ENCODE measurements around the gene UBALD1.

UBALD1 gene

DNA sequence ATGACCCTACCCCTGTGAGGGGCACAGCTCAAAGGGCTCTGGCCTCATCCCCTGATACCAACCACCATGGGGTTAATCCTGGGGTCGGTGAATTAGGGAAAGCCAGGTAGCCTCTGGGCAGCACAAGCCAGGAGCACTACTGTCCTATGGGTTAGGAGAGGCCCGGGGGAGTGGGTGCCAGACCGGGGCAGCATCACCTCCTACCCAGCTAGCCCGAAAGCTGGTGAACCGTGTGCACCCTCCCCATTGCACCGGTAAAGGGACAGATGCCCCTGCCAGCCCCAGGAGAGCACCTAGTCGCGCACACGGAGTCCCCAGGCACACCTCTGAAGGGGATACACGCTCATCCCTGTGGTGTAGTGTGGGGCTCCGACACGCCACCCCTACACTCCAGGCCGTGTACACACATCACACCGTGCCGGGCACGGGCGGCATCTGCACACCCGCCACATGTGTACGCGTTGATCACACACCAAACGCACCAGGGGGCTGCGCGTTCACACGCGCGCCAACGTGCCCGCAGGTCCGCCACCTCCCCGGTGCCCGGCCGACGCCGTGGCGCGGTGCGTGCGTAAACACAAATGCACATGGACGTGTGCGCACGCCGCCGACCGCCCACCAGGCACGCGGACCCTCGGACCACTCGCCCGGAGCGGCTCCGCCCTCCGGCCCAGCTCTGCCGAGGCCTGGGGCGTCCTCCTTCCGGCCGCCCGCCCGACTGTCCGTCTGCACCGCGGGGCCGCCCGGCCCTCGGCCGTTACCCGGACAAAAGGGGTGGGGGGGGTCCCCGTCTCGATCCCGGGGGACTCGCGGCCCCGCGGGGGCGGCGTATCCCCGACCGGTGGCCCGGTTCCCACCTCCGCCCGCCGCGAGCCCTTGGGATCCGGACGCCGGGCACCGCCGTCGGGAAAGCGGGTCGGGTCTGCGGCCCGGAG lies 785 bp downstream of the UBALD1 start:
- no peak for DNase-seq

DNA sequence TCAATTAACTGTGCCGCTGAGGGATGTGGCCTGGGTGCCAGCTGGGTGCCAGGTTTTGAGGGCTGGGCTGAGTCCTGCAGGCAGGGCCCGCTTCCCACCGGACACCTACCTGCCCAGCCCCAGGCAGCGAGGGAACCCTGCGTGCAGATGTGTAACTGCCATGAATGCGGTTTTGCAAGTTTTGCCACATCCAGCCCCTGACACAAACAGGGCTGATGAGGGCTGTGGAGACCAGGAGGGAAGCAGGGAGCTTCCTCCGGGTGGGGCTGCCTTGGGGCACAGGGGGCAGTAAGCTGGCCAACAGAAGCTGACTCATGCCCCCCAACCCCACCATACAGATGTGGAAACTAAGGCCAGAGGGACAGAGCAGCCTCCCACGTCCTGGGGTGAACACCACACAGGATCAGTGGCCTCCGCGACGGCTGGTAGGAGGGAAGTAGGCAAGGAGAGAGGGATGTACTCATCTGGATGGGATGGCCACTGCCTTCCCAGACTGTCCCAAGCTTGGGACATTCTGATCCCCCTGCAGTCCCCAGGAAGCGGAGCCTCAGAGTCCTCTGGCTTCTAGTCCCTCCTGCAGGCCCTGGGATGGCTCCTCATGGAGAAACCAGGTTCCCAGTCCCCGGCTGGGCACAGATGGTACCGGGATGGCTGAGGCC lies 1.6 kb downstream of the UBALD1 start:
- DNase-seq, result no peak

GRCh38 chr16:4612474-4612931 lies 2.2 kb downstream of the UBALD1 start:
- no peak for DNase-seq

DNA sequence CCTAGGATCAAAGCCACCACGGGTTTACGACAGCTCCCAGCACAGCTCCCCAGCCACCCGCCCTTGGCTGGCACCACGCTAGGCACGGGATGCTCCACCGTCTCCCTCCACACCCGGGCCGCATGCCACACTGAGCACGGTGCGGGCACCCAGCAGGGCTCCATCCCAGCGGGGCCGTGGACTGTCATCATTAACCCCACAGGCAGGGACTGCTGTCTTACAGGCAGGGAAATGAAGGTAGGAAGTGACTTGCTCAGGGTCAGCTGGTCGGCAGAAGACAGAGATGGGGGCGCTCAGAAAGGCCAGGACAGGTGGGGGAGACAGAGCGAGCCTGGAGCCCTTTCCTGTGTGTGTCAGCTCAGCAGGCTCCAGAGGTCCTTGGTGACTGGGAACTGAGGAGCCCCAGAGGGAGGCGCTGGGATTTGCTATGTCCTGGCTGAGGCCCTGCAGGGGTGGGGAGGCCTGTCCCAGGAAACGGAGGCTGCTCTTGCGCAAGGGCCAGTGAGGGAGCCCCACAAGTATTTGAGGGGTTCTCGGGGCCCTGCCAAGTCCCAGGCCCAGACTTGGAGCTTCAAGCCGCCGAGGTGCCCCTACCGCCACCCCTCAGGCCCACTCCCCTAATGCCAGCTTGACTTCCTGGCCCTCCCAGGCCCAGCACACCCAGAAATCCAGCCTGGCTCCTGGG lies 3.2 kb downstream of the UBALD1 start:
- no peak for DNase-seq

DNA sequence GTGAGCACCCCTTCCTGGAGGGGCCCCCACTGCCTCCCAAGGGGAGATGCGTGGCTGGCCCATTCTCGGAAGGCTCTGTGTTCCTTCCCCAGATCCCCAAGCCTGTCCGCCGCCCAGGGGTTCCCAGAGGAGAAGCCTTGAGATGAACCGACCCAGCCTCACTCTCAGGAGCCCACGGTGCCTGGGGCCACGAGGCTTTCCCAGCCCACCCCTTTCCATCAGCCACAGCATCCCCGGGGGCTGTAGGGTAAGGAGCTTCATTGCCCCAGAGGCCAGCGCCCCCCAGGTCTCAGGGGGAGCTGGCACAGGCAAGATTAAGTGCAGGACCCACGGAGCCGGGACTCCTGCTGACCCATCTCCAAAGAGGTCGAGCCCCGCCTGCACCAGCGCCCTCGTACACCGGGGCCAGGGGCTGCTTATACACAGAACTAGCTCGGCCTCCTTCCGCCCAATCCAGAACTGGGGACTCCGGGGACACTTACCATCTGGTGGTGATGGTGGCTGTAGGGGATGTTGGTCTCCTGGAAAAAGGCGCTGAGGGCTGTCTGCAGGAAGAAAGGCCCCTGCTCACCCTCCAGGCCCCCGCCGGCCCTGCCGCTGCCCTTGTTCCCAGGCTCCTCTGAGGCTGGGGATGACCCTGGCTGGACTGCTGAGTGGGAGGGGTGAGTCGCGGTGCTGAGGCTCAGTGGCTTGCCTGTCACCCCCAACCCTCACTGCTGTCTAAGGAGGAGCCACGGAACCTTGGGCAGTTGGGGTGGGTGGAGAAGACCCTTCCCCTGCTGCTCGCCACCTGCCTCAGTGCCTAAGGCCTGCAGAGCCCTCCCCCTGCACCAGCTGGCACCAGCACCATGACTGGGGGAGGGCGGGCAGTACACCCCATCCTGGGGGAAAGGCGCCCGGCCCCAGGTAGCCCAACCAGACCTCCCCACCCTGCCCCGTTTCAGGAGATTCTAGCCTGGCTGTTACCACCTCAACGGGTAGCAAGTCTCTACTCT lies 4.4 kb downstream of the UBALD1 start:
- DNase-seq, result no peak

- DNase-seq, result no peak
Observed at GRCh38 chr16:4609200-4610010, 5.3 kb downstream of the UBALD1 start.

- no peak for DNase-seq
Observed at GRCh38 chr16:4608704-4608980, 6.0 kb downstream of the UBALD1 start.

- DNase-seq, result no peak
Observed at GRCh38 chr16:4607841-4608703, 6.6 kb downstream of the UBALD1 start.

DNA sequence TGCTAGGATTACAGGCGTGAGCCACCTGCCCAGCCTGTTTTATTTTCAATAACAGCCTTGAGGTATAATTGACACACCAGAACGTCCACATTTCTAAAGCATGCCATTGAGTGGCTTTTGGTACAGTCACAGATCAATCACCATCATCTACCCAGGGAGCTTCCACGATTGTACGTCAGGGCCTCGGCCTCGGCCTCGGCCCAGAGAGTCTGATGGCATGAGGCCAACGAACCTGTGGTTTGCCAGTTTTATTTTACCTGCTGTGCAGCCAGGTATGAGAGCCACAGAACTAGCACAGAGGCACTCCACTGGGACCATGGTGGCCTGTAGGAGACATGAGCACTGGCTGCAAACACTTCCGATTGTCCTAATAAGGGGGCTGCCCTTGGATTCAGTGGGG lies 8.3 kb downstream of the UBALD1 start:
- DNase-seq, result no peak

DNA sequence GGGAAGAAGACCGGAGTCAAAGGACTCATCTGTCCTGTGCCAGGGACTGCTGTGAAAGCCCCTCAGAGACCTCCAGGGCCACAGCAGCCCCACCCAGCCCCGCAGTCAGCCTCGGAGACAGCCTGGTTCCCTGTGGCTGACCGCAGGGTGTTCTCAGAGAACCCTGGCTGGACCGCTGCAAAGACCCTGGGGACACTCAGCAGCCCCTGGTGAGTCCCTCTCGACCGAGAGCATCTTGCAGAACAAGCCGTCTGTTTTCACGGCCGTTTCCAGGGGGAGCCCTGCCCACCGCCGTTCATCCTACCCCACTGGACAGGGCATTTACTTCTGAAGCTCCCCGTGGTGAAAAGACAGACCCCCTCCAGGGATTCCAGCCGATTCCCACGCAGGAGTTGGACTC lies 10.3 kb downstream of the UBALD1 start:
- DNase-seq, result no peak

DNA sequence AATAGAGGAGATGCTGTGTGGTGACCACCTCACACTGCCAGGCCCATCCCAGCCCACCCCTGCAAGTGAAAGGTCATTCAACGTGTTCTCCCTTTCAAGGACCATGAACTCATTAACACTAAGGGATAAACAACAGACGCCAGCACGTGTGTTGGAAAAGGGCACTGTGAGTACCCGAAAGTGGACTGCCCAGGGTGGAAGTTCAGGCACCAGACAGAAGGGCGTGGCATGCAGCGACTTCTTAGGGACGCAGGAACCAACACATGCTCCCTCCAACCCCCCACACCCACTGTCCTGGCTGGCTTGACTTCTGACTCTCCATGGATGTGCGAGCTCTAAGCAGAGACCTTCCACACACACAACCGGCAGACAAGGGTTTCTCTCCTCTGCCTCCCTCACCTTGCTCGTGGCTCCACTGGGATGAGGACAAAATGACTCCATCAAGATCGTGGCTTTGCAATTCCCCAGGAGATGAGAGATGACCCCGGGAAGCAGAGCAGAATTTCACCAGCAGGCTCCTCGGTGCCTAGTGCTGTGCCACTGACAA lies 11.0 kb downstream of the UBALD1 start:
- no peak for DNase-seq

DNA sequence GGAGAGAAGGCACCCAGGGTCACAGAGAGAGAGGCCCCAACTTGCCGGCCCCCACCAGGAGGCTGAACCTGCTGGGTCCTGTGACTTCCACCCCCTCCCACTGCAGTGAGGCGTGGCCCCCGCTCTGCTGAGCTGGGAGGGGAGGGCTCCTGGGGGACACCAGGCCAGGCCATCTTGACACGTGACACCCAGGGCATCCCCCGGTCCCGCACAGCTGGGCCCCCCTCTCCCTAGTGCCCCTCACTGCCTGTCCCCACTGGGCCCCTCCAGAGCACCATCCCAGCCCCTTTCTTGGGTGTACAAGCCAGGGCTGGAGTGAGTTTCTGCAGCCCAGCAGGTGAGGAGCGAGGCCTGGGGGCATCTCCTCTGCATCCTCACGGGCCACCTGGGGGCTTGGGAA lies 12.4 kb downstream of the UBALD1 start:
- no peak for DNase-seq

DNA sequence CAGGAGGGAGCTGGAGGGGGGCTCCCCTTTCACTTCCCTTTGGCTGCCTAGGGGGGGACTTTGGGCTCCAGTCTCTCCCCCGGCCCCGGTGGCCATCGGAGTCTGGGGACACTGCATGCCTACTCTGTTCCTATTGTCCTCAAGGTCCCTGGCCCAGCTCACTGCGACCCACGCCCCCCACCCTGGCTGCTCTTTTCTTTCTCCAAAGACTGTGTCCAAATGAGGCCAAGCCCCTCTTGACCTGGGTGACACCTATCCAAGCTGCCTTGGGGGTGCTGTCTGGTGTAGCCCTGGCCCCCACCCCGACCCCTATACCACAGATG lies 12.9 kb downstream of the UBALD1 start:
- DNase-seq, result no peak

GRCh38 chr16:4601036-4601863 lies 13.4 kb downstream of the UBALD1 start:
- DNase-seq, result no peak

- no peak for DNase-seq
Observed at GRCh38 chr16:4599545-4599944, 15.1 kb downstream of the UBALD1 start.

- no peak for DNase-seq
Observed at GRCh38 chr16:4599037-4599436, 15.7 kb downstream of the UBALD1 start.

DNA sequence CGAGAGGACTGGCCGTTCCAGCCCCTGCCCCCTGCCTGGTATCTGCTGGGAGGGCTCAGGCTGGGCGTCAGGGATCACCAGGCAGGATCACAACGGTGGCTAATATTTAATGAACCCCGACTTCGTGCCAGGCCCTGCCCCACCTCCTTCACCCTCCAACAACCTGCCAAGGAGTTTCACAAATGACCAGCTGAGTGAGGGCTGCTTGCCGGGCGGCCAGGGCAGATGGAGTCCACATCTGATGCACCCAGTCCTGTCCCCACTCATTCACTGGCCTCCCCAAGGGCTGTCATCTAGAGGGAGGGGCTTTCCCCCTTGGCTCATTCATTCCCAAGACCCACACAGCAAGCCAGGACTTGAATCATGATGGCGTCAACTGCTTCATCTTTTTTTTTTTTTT lies 17.5 kb downstream of the UBALD1 start:
- no peak for DNase-seq

DNA sequence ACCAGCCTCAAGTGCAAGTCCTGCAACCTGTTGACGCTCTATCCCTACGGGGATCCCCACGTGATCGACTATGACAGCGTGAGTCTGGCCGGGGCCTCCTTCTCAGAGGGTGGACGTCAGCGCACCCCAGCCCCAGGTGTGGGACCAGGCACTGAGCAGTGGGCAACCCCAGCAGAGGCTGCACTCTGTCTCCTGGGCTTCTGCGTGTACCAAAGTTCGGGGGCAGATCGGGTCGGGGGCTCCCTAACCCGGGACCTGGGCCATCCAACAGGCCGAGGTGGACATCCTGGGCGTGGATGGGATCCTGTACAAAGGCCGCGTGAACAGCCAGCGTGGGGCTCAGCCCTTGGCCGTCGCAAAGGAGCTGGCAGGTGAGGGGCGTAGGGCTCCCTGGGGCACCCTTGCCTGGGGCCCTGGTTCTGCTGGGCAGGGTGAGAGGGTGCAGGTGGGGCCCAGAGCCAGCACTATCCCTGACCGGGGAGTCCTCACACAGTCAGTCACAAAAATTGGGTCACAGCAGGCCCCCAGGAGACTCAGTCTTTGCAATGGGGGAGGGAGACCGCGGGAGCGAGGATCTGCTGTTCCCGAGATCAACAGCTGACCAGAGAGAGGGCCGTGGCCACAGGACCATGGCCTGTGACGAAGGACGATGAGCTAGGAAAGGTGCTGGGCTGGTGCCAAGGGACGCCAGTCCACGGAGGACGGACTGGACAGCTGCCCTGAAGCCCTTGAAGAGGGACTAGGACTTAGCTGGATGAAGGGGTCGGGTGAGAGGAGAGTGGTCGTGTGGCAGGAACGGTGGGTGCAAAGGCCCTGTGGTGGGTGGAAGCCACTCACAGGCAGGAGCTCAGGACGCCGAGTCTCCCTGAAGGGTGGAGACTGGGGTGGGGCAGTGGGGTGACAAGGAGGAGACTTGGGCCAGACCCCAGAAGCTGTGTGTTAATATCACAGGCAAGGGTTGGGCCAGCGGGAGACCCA lies 20.0 kb downstream of the UBALD1 start:
- no peak for DNase-seq
